HG03442 (cell line): ENCODE results near the gene COX19.

Experiments
- ATAC-seq: cut with Tn5 transposase; IDR thresholded peaks from one replicate; pipeline ENCODE4 v1.9.1; 2021; ENCODE audit warnings: mild to moderate bottlenecking, moderate library complexity; ENCODE audit not compliant: unreplicated experiment

The COX19 gene

DNA sequence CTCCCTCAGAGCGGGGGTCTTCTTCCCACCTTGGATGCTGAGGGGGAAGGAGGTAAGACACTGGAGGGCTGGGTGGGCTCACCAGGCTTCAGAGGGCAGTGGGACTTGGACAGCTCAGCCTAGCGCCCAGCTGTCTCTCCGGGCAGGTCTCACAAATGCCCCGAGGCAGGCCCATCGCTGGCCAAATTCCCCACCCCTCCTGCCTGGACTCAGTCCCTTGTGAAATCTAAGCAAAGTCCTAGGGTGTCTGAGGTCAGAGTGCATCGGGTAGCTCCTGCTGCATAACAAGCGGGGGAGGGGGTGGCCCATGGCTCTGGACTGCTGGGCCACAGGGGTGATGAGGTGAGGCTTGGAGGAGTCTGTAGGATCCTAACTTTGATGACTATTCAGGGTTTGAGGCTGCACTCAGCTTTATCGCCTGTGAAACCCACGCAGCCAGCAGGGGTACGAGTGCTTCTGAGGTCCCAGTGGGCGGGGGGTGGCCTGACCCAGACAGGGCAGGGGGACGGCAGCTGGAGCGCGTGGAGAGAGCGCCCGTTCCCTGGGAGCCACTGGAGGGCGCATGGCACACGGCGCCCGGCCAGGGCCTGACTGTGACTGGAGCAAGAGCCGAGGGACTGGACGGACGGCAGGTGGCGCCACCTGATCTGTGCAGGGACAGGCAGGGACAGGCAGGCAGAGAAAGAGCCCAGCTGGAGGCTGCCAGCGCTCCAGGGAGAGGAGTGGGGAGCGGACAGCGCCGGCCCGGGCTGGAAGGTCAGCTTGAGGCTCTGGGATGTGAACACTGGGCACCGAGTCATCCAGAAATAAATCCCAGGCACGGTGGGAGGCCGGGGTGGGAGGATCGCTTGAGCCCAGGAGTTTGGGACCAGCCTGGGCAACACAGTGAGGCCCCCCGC is 17.6 kb upstream of the COX19 start:
- ATAC-seq = peak; percentile 78

DNA sequence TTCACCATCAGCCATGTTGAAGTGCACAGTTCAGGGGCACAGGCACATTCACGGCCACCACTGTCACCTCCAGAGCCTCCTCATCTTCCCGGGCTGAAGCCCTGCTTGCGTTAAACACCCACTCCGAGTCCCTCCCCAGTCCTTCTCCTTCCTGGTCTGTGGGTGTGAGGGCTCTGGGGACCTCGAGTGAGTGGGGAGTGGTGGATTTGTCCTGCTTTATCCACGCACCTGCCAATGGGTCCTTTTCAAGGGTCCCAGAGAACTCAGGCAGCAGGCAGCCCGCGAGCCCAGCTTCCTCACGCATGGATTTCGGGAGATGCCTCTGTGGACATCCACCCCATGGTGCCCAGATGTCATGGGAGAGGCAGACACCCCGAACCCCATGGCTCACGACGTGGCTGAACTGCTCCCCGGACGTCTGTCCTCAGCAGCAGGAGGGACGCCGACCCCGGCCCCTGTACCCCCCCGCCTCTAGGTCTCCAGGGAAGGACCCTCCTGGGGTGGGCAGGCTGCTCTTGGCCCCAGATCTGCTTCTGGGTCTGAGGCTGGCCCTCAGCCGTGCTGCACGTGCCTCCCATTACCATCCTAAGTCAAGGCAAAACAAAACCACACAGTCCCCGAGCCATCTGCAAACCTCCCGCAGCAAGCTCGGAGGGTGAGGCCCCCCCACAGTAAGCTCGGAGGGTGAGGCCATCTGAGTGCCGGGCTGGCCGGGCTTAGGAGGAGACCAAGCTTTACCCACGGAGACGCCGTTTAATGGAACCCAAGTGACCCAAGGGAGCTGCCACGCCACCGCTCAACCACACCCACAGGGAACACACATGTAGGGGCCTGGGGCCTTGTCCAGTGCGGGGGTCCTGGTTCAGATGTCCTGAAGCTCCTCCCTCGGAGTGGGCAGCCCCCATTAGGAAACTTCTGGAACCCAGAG is 16.6 kb upstream of the COX19 start:
- ATAC-seq = no peak

DNA sequence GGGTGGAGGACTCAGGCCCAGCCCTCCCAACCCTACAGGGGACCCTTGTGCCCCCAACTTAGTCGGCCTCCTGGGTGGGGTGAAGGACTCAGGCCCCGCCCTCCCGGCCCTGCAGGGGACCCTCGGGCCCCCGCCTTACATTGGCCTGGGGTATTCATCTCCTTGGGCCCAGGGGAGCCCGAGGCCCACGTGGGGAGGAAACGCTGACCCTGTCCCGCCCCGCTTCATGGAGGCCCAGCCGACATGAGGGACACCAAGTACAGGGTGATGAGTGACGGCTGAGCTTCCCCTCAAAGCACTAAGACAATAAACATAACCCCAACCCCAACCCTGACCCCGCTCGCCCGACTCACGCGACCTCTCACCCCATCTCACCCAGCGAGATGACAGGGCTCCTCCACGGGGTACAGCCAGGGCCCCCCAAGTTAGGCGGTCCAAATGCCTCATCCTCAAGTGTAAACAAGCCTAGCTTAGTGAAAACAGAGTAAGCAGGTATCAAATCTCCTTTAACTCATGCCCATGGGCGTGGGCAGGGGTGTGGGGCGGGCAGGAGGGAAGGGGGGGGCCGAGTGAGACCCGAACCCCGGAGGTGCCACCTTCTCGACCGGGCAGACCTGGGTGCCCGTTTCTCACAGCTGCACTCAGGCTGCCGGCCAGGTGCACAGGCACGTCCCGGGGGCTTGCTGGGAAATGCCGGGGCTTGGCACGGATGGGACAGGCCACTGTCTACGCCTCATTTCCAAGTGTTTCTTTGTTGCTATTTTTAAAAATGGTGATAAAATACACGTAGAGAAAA is 15.8 kb upstream of the COX19 start:
- ATAC-seq = no peak

- no peak for ATAC-seq
Measured at GRCh38 chr7:990352-990932, 15.1 kb upstream of the COX19 start.

GRCh38 chr7:988963-989529 is 13.7 kb upstream of the COX19 start:
- no peak for ATAC-seq

GRCh38 chr7:988426-988911 is 13.1 kb upstream of the COX19 start:
- no peak for ATAC-seq

- ATAC-seq = no peak
Measured at GRCh38 chr7:987909-988308, 12.6 kb upstream of the COX19 start.

GRCh38 chr7:986766-987751 is 11.7 kb upstream of the COX19 start:
- no peak for ATAC-seq

DNA sequence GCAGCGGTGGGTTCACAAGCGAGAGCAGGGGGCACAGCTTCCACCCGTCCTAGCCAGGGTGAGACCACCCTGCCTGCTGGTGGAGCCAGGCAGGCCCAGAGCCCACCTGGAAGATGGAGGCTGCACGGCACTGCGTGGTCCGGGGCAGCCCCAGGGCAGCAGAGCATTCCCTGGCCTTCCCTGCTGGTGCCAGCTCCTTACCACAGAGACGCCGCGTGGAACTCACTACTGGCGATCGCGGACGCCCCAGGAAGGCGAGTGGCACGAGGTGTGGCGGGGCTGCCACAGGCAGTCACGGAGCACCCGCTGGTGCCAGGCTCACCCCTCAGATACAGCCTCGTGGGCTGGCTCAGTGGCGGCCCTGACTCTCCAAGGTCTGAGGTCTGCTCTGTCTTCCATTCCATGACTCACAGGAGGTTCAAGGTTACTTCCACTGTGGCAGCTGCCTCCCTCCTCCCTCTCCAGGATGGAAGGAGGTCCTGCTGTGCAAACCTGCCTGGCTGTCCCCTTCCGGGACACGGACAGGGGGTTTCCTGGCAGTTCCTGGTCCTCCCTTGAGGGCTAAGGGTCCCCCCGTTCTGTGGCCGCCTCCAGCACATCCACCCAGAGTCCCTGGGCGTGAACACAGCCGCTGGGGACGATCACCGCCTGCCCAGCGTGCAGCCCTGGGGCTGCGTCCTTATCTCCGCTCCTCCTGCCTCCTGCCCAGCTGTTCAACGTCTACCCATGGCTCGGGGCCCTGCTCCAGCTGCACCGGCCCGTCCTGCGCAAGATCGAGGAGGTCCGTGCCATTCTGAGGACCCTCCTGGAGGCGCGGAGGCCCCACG is 10.8 kb upstream of the COX19 start:
- no peak for ATAC-seq

DNA sequence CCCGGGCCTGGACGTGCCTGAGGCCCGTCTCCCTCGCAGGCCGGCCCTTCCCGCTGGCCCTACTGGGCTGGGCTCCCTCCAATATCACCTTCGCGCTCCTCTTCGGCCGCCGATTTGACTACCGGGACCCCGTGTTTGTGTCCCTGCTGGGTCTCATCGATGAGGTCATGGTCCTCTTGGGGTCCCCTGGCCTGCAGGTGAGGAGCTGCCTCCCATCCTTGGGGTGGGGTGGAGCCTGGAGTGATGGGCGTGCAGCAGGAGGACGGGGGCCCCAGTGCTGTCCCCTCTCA is 9.7 kb upstream of the COX19 start:
- no peak for ATAC-seq

- ATAC-seq = no peak
Measured at GRCh38 chr7:984361-985126, 9.2 kb upstream of the COX19 start.

- ATAC-seq = no peak
Measured at GRCh38 chr7:983616-984071, 8.3 kb upstream of the COX19 start.

- no peak for ATAC-seq
Measured at GRCh38 chr7:983004-983615, 7.8 kb upstream of the COX19 start, which contains the start of gene CYP2W1. Gene CYP2W1, plus strand, starts transcription at chr7:983181. Its CDS starts 31 bp downstream, at chr7:983212.

- no peak for ATAC-seq
Measured at GRCh38 chr7:982511-983003, 7.2 kb upstream of the COX19 start.

DNA sequence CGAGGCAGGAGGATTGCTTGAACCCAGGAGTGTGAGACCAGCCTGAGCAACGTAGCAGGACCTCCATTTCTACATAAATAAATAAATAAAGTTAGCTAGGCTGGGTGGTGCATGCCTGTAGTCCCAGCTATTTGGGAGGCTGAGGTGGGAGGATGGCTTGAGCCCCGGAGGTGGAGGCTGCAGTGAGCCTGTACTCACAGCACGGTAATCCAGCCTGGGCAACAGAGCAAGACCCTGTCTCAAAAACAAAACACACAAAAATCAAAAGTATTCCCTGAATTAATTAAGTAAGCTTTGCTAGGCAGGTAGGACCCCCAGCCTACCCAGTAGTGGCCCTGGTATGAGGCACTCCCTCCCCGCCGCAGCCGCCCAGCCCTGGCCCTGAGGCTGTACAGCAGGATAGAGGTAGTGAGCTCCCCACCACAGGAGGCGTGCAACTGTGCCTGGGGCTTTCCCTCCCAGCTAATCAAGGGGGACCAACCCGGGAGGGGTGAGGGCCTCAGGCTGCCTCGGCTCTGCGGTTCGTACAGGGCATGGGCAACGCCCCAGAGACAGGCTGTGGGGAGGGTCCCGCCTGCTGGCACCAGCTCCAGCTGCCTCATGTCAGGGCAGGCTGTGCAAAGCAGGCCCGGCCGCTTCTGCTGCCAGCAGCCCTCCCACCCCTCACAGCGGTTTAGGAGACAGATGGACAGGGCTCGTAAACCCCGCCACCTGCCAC is 6.6 kb upstream of the COX19 start:
- no peak for ATAC-seq
